Middle frontal gyrus (tissue), 1 donor: ENCODE measurements around the gene ELN.
"Not testable (repeated sequence)": the region's sequence is repeated elsewhere in the genome, so short reads cannot be mapped to it uniquely, and the experiment has no call there.

Experiments
- DNase-seq: peaks from one replicate; pipeline ENCODE4 v3.0.0-alpha.2; 2015; ENCODE audit warnings: low spot score; ENCODE audit errors: extremely low spot score

ELN gene

GRCh38 chr7:74000489-74001149 is 27.4 kb upstream of the ELN start:
- DNase-seq, result no peak

- DNase-seq, result no peak
These were observed 26.9 kb upstream of the ELN start for GRCh38 chr7:74001150-74001494.

GRCh38 chr7:74002474-74003017 is 25.4 kb upstream of the ELN start:
- DNase-seq, result no peak

- DNase-seq, result no peak
These were observed 24.4 kb upstream of the ELN start for GRCh38 chr7:74003621-74004020.

GRCh38 chr7:74006032-74006431 is 21.9 kb upstream of the ELN start:
- DNase-seq, result no peak

GRCh38 chr7:74006451-74007241 is 21.3 kb upstream of the ELN start:
- DNase-seq, result no peak

- no peak for DNase-seq
These were observed 20.8 kb upstream of the ELN start for GRCh38 chr7:74007242-74007567.

- DNase-seq, result no peak
These were observed 19.3 kb upstream of the ELN start for GRCh38 chr7:74008687-74009086.

GRCh38 chr7:74009719-74010118 is 18.3 kb upstream of the ELN start:
- no peak for DNase-seq

- DNase-seq, result no peak
These were observed 17.6 kb upstream of the ELN start for GRCh38 chr7:74010407-74010806.

- not testable (repeated sequence) for DNase-seq
These were observed 16.6 kb upstream of the ELN start for GRCh38 chr7:74011421-74011820.

- DNase-seq, result no peak
These were observed 15.1 kb upstream of the ELN start for GRCh38 chr7:74012842-74013249.

GRCh38 chr7:74013539-74014272 is 14.3 kb upstream of the ELN start:
- DNase-seq, result no peak

GRCh38 chr7:74014931-74015330 is 13.0 kb upstream of the ELN start:
- no peak for DNase-seq

- DNase-seq, result no peak
These were observed 12.3 kb upstream of the ELN start for GRCh38 chr7:74015670-74016069.

GRCh38 chr7:74017125-74017524 is 10.8 kb upstream of the ELN start:
- DNase-seq, result no peak

- no peak for DNase-seq
These were observed 9.6 kb upstream of the ELN start for GRCh38 chr7:74018246-74018895.

- no peak for DNase-seq
These were observed 8.8 kb upstream of the ELN start for GRCh38 chr7:74019149-74019548.

GRCh38 chr7:74020390-74020789 is 7.6 kb upstream of the ELN start:
- DNase-seq, result no peak

- DNase-seq, result no peak
These were observed 6.2 kb upstream of the ELN start for GRCh38 chr7:74021546-74022320.

- no peak for DNase-seq
These were observed 5.5 kb upstream of the ELN start for GRCh38 chr7:74022507-74022906.
